Spinal cord (tissue), 10 donors: Measurements from ENCODE around the gene TAS1R3. TPM values are rescaled to one million over a fixed set of nuclear protein-coding genes. Genes with fewer than 3 reads are reported as not detected.

Source experiments
- DNase-seq, 6 donors: peaks; one replicate each; pipeline versions ENCODE4 v3.0.0 to v3.0.0-alpha.2; 2013 to 2015; ENCODE audit warnings: low spot score in 6 of 6, low read depth in 4 of 6
- H3K27ac ChIP-seq: one replicate; pipeline ENCODE4 v1.5.1; 2013; ENCODE audit warnings: low read depth, low read length, control low read depth
- H3K27me3 ChIP-seq: one replicate; pipeline ENCODE4 v1.6.1; 2013; ENCODE audit warnings: low read length; ENCODE audit not compliant: control insufficient read depth, insufficient read depth
- H3K36me3 ChIP-seq: one replicate; pipeline ENCODE4 v1.6.1; 2013; ENCODE audit warnings: low read length; ENCODE audit not compliant: control insufficient read depth, insufficient read depth
- H3K4me1 ChIP-seq: one replicate; pipeline ENCODE4 v1.6.1; 2013; ENCODE audit warnings: low read length; ENCODE audit not compliant: control insufficient read depth, insufficient read depth
- H3K4me3 ChIP-seq: one replicate; pipeline ENCODE4 v1.5.1; 2013; ENCODE audit warnings: low read depth, low read length, control low read depth
- H3K9me3 ChIP-seq: one replicate; pipeline ENCODE4 v1.6.1; 2013; ENCODE audit warnings: low read length; ENCODE audit not compliant: control insufficient read depth, insufficient read depth
- whole genome bisulfite sequencing: methylation state at CpG from one replicate; pipeline ENCODE4 v1.1.5; 2013; ENCODE audit warnings: missing lambda C conversion rate; ENCODE audit not compliant: insufficient coverage; 5-methylcytosine and 5-hydroxymethylcytosine counted together
- polyA plus RNA-seq, 2 donors: library from polyadenylated mRNA; unstranded; fragments of 120-200 nt; gene quantifications; one replicate each; pipeline ENCODE4 v1.2.1, GENCODE V29; 2013; ENCODE audit not compliant: insufficient read length in 2 of 2
- total RNA-seq, 2 donors: library from RNA; depleted of rRNA in 1 of 2; stranded (reverse); fragments of 120-200 nt in 1 of 2; fragments of >200 nt in 1 of 2; gene quantifications; one replicate each; pipeline versions ENCODE4 v1.2.3 to v1.2.4, GENCODE V29; 2013 to 2014
- donor health status: healthy.

The TAS1R3 gene
- total and polyA plus RNA-seq, 4 donors: 0.10 to 0.98 (median 0.65) TPM

DNA sequence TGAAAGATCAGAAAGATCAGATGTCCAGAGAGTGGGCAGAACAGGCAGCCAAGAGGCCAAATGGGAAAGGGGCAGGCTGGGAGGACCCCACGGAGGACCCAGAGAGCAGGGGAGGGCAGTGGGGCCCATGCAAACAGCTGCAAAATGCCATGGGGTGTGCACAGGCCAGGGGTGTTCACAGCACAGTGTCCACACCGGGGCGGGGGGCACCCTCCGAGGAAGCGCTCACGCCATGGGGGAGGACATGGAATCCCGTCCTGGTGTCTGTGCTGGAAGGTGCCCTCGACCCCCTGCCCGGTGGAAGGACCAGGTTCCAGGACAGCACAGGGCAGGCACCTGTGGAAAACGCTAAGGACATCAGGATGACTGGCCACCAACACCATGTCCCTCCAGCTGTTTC, 8.1 kb upstream of the TAS1R3 start:
- Histone ChIP-seq H3K36me3 (peaks cover 79% of the 10 kb centered on the region), H3K27ac (no peak overlapping the region), H3K27me3 (no peaks in the 10 kb centered on the region), H3K4me3 (no peak overlapping the region), H3K9me3 (no peaks in the 10 kb centered on the region), H3K4me1 (peaks cover 36% of the 10 kb centered on the region)
- 92% methylated on average over 10 of the region's 10 CpGs for WGBS
- no peak for DNase-seq

DNA sequence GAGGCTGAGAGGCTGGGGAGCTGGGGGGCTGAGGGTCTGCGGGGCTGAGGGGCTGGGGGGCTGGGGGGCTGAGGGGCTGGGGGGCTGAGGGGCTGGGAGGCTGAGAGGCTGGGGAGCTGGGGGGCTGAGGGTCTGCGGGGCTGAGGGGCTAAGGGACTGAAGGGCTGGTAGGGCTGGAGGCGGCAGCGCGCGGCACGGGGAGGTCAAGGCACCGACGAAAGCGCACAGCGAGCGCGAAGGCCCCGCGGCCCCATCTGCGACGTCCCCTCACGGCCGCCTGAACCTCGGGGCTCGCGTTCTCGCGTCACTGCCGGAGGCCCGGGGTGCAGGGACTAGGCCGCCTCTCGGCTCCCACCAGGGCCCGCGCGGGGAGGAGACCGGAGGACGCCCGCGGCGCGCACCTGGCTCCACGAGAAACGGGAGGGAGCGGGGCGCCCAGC, 7.0 kb upstream of the TAS1R3 start:
- Histone ChIP-seq H3K9me3 (no peaks in the 10 kb centered on the region), H3K27ac (no peak overlapping the region), H3K36me3 (peaks cover 79% of the 10 kb centered on the region), H3K27me3 (no peaks in the 10 kb centered on the region), H3K4me1 (peaks cover 36% of the 10 kb centered on the region), H3K4me3 (peak overlapping the region; percentile 52)
- no peak for DNase-seq
- under 1% methylated on average over 40 of the region's 41 CpGs for WGBS

DNA sequence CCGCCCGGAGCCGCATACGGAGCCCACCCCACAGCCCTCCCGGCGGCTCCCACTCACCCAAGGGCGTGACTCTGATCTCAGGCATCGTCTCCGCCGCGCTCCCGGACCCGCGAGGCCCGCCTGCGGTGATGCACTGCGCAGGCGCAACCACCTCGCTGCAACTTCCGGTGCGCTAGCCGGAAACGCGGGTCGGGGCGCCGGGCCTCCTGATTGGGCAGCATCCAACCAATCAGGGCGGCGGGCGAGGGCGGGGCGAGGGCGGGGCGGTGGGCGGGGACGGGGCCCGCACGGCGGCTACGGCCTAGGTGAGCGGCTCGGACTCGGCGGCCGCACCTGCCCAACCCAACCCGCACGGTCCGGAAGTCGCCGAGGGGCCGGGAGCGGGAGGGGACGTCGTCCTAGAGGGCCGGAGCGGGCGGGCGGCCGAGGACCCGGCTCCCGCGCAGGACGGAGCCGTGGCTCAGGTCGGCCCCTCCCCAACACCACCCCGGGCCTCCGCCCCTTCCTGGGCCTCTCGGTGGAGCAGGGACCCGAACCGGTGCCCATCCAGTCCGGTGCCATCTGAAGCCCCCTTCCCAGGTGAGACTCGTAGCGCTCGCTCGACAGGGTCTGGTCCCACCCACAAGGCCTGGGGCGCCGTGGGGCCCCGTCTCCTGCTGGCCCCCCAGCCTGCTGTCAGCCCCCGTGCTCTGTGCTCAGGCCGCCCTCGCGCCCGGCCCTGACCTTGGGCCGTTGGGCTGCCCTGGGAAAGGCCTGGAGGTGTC, 6.4 kb upstream of the TAS1R3 start, which contains the start of the genes CPTP and INTS11:
TSS of gene CPTP (plus strand) at position 279 of the 764 bp plus-strand sequence. CDS start 2,109 bp downstream, outside the sequence.
TSS of gene INTS11 (minus strand) at position 137 of the 764 bp plus-strand sequence. CDS start at position 85, 52 bp downstream.
- Histone ChIP-seq H3K9me3 (no peaks in the 10 kb centered on the region), H3K27me3 (no peaks in the 10 kb centered on the region), H3K4me3 (peak within 1 kb of the TSS; percentile 58), H3K36me3 (peaks cover 79% of the 10 kb centered on the region), H3K4me1 (peaks cover 36% of the 10 kb centered on the region), H3K27ac (peak within 1 kb of the TSS; percentile 33)
- WGBS: under 1% methylated on average over 84 of the region's 84 CpGs
- DNase-seq: peak; percentile 59 to 98 (median 88)

DNA sequence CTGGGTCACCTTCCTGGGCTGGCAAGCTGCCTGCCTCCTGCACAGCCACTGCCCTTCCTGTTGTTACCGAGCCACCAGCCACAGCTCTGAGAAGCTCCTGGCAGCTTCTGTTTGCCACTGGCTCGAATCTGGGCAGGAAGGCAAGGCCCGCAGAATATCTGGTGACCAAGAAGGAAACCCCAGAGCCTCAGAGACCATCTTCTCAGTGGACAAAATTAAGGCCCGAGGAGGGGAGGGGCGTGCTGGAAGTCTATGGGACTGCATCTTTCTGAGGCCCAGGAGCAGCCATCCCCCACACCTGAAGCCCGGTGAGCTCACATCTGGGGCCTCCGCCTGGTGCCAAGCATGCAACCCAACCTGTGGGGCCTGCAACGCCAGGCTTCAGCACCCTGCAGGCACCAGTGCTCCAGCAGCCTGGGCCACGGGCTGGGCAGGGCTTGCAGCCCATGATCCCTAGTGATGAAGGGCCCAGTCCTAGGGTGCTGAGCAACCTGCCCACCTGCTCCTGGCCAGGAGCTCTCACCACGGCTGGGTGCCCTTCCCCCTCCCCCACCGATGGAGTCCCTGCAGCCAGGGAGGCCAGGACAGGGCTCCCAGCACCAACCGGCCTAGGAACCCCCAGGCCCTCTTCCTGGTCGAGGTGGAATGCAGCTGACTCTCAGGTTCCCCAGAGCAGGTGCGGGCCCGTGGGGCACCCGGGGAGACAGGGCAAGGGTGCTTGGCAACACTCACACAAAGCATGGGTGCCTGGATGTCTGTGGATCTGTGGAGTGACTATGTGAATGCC, 5.6 kb upstream of the TAS1R3 start:
- peaks cover 38% of the 10 kb centered on the region for H3K4me1 ChIP-seq
- peaks cover 78% of the 10 kb centered on the region for H3K36me3 ChIP-seq
- peak overlapping the region; percentile 33 for H3K27ac ChIP-seq
- DNase-seq: no peak
- no peaks in the 10 kb centered on the region for H3K9me3 ChIP-seq
- H3K4me3 ChIP-seq: peak overlapping the region; percentile 58
- WGBS: 74% methylated on average over 16 of the region's 16 CpGs
- H3K27me3 ChIP-seq: no peaks in the 10 kb centered on the region

DNA sequence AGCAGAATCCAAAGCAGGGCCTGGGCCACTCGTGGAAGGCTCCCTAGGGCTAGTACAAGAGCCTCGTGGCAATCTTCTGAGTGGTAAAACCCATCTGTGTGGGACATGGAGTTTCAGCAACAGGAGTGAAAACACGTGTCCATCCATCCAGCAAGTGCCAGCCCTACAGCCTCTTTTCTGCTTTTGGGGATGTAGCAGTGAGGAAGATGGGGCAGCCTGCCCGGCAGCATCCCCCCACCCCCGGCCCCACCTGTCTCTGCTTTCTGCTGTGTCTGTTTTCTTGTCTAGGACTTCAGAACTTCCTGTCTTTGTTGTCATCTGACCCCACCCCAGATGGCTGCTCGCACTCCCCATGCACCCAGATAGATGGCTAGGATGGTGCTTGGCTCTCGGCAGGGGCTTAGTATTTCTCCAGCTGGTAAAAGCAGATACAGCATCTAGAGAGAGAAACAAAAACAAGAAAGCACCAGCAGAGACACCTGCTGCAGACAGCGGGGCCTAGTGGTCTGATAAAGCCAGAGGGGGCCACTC, 4.9 kb upstream of the TAS1R3 start:
- H3K27me3 ChIP-seq: no peaks in the 10 kb centered on the region
- H3K9me3 ChIP-seq: no peaks in the 10 kb centered on the region
- no peak overlapping the region for H3K4me3 ChIP-seq
- H3K4me1 ChIP-seq: peaks cover 45% of the 10 kb centered on the region
- no peak overlapping the region for H3K27ac ChIP-seq
- 86% methylated on average over 7 of the region's 8 CpGs for WGBS
- DNase-seq: no peak
- peaks cover 78% of the 10 kb centered on the region for H3K36me3 ChIP-seq

DNA sequence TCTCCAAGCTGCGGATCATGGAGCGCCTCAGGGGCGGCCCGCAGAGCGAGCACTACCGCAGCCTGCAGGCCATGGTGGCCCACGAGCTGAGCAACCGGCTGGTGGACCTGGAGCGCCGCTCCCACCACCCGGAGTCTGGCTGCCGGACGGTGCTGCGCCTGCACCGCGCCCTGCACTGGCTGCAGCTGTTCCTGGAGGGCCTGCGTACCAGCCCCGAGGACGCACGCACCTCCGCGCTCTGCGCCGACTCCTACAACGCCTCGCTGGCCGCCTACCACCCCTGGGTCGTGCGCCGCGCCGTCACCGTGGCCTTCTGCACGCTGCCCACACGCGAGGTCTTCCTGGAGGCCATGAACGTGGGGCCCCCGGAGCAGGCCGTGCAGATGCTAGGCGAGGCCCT, 3.8 kb upstream of the TAS1R3 start:
- WGBS: 91% methylated on average over 40 of the region's 40 CpGs
- DNase-seq: no peak

DNA sequence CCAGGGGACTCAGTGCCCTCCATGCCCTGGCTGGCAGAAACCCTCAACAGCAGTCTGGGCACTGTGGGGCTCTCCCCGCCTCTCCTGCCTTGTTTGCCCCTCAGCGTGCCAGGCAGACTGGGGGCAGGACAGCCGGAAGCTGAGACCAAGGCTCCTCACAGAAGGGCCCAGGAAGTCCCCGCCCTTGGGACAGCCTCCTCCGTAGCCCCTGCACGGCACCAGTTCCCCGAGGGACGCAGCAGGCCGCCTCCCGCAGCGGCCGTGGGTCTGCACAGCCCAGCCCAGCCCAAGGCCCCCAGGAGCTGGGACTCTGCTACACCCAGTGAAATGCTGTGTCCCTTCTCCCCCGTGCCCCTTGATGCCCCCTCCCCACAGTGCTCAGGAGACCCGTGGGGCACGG, 2.8 kb upstream of the TAS1R3 start:
- no peaks in the 10 kb centered on the region for H3K27me3 ChIP-seq
- H3K9me3 ChIP-seq: no peaks in the 10 kb centered on the region
- H3K36me3 ChIP-seq: peaks cover 76% of the 10 kb centered on the region
- H3K27ac ChIP-seq: no peak overlapping the region
- H3K4me3 ChIP-seq: no peak overlapping the region
- 85% methylated on average over 13 of the region's 15 CpGs for WGBS
- DNase-seq: no peak
- peaks cover 36% of the 10 kb centered on the region for H3K4me1 ChIP-seq

More for the DNA sequence above, 3.8 kb upstream of the TAS1R3 start:
- H3K36me3 ChIP-seq: peaks cover 73% of the 10 kb centered on the region
- no peaks in the 10 kb centered on the region for H3K27me3 ChIP-seq
- no peak overlapping the region for H3K27ac ChIP-seq
- no peaks in the 10 kb centered on the region for H3K9me3 ChIP-seq
- no peak overlapping the region for H3K4me3 ChIP-seq
- peaks cover 42% of the 10 kb centered on the region for H3K4me1 ChIP-seq

DNA sequence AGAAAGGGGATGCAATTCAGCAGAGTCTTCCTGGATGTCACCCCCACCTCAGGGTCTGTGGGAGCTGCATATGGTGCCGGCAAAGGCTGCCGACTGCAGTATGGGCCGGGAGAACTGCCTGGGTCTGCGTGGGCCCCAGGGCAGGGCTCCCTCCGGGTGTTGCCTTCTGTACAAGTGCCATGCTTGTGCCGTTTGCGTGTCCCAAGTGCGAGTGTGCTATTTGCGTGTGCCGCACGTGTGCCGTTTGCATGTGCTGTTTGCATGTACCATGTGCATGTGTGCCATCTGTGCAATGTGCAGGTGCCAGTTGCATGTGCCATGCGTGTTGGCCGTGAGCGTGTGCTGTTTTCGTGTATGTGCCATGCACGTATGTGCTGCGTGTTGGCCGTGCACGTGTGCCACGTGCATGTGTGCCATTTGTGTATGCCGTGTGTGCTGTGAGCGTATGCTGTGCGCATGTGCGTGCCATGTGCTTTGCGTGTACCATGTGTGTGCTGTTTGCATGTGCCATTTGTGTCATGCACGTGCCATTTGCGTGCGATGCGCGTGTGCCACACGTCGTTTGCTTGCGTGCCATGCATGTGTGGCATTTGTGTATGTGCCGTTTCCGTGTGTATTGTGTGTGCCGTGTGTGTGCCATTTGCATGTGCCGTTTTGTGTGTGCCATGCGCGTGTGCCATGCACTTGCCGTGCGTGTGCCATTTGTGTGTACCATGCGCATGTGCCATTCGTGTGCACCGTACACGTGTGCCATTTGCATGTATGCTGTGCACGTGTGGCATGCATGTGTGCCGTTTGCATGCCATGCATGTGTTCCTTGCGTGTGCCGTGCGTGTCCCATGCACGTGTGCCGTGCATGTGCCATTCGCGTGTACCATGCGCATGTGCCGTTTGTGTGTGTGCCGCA, 1.5 kb upstream of the TAS1R3 start:
- Histone ChIP-seq H3K27me3 (no peaks in the 10 kb centered on the region), H3K4me1 (peaks cover 31% of the 10 kb centered on the region), H3K4me3 (no peak overlapping the region), H3K9me3 (no peaks in the 10 kb centered on the region), H3K36me3 (peaks cover 89% of the 10 kb centered on the region), H3K27ac (no peak overlapping the region)
- WGBS: 93% methylated on average over 58 of the region's 58 CpGs
- no peak for DNase-seq
